PC-9 (cell line): ENCODE data around the gene RREB1.

Source experiments
- EZH2 ChIP-seq: fragments of 200-600 bp; sonication (generic); IDR thresholded peaks from 2 replicates; pipeline ENCODE4 v1.8.0; 2017; ENCODE audit warnings: antibody characterized with exemption, low read depth
- TF ChIP-seq, protein P1 (sequence below): fragments of 200-600 bp; sonication (generic); conservative IDR thresholded peaks from 2 replicates; pipeline ENCODE4 v1.6.1; 2017; ENCODE audit warnings: mixed run types, antibody characterized with exemption, mild to moderate bottlenecking, moderate library complexity

DNA sequence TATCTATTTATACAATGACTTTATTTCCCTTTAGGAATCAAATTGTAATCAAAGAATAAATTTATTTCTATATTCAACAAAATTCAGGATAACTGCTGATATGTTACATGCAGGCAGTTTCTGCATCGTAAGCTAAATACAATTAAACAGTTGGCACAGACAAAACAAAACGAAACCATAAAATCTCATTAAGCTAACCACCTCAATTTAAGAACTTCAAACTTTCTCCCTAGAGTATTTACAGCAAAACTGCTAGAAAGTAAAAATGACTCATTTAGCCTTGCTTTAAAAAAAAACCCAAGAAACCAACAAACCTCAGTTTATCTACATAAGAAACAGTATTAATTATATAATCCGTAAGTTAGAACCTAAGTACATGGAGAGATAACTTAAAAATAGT lies 188.2 kb downstream of the RREB1 start:
- TF ChIP-seq, protein P1, sequence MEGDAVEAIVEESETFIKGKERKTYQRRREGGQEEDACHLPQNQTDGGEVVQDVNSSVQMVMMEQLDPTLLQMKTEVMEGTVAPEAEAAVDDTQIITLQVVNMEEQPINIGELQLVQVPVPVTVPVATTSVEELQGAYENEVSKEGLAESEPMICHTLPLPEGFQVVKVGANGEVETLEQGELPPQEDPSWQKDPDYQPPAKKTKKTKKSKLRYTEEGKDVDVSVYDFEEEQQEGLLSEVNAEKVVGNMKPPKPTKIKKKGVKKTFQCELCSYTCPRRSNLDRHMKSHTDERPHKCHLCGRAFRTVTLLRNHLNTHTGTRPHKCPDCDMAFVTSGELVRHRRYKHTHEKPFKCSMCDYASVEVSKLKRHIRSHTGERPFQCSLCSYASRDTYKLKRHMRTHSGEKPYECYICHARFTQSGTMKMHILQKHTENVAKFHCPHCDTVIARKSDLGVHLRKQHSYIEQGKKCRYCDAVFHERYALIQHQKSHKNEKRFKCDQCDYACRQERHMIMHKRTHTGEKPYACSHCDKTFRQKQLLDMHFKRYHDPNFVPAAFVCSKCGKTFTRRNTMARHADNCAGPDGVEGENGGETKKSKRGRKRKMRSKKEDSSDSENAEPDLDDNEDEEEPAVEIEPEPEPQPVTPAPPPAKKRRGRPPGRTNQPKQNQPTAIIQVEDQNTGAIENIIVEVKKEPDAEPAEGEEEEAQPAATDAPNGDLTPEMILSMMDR, result no peak
- TF ChIP-seq EZH2, result no peak
